HFF-Myc (cell line): ENCODE data around the gene PLOD2.

Experiments
- DNase-seq: peaks from one replicate; pipeline ENCODE4 v3.0.0-alpha.2; 2011; ENCODE audit warnings: low read depth; ENCODE audit errors: extremely low read depth
- H3K4me3 ChIP-seq: replicated peaks from 2 replicates; pipeline ENCODE4 v1.5.1; 2011; ENCODE audit warnings: low read depth, mild to moderate bottlenecking, control low read depth, low read length
- TF ChIP-seq, protein P1 (sequence below): IDR thresholded peaks from 2 replicates; pipeline ENCODE4 v1.5.1; 2012; ENCODE audit warnings: mild to moderate bottlenecking, low read depth, low read length, control low read depth; ENCODE audit errors: missing control alignments

Gene PLOD2

DNA sequence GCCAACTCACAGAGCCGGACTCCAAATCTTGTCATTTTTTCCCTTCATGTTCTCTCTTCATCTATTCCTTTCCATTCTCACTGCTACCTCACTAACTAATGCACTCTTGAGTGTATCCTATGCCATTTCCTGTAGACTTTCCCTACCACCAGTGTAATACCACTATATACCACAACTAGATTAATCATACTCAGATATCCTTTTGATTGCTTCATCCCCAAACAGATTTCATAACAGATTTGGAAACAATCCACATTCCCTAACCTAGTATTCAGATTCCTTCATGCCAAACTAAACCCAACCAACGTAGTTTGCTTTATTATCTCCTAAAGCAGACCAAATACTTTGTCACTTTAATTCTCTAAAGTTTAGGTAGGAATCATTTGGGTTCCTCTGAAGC lies 2.6 kb upstream of the PLOD2 start:
- TF ChIP-seq, protein P1, sequence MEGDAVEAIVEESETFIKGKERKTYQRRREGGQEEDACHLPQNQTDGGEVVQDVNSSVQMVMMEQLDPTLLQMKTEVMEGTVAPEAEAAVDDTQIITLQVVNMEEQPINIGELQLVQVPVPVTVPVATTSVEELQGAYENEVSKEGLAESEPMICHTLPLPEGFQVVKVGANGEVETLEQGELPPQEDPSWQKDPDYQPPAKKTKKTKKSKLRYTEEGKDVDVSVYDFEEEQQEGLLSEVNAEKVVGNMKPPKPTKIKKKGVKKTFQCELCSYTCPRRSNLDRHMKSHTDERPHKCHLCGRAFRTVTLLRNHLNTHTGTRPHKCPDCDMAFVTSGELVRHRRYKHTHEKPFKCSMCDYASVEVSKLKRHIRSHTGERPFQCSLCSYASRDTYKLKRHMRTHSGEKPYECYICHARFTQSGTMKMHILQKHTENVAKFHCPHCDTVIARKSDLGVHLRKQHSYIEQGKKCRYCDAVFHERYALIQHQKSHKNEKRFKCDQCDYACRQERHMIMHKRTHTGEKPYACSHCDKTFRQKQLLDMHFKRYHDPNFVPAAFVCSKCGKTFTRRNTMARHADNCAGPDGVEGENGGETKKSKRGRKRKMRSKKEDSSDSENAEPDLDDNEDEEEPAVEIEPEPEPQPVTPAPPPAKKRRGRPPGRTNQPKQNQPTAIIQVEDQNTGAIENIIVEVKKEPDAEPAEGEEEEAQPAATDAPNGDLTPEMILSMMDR: no peak
- DNase-seq: no peak
- no peak overlapping the region for H3K4me3 ChIP-seq

DNA sequence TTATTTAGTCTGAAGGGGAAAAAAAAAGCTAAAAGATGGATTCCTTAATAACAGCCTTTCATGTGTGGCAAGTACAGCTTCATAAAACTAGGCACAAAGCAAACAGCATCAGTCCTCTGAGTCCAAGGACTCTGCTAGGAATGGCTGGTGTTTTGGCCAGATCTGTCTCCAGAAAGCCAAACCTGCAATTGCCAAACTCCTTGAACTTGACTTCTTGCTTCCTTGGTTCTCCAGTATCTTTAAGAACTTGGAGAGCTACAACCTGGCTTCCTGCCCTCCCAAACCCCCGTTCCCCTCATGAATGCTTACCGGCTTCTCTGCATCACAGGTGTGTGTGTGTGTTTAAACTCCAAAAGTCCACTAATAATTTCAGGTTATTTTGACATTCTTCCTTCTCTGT lies 1.6 kb upstream of the PLOD2 start:
- TF ChIP-seq, protein P1: no peak
- DNase-seq: no peak
- no peak overlapping the region for H3K4me3 ChIP-seq

DNA sequence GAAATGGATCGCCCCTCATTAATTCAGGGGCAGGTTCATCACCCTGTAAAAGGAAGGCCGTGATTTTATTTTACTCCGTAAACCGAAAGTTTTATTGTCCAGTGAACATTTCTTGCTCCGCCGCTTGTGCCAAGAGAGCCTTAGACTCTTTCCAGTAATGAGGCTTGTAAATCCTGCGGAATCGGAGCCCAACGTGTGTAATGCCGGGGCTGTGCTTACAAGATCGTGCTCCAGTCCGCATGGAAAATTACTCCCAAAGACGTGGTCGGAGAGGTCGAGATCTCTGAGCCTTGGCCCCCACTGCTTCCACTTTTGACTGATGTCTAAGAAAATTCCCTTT lies 649 bp upstream of the PLOD2 start:
- TF ChIP-seq, protein P1: no peak
- no peak for DNase-seq
- H3K4me3 ChIP-seq: peak overlapping the region; percentile 80

DNA sequence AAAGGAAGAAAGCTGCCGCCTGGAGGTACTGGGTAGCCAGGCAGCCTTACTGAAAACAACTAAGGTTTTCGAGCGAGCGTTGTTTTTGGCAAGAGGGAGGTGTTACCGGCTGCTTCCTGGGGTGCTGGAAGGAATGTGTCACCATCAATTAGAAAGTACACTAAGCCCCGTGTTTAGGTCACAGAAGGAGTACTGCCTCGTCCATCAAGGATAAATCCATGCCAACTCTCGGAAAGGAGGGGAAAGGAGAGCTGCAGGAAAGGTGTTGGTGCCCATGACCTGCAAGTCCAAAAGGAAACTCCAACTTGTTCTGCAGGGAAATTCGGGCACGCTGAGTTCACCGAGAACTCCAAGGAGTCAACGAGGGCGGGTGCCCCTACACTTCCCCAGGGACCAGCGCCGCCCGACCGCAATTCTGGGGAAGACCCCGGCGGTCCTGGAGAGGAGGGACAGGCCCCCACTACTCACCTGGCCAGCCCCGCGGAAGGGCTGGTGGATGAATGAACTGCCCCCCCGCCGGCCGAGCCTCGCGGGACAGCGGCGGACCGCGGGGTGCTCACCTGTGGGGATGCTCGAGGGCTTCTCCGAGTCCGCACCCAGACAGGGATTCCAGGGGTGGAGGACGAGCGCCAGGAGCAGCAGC lies 542 bp downstream of the PLOD2 start:
- TF ChIP-seq, protein P1: peak; percentile 75
- DNase-seq: peak; percentile 60
- peak overlapping the region; percentile 80 for H3K4me3 ChIP-seq

DNA sequence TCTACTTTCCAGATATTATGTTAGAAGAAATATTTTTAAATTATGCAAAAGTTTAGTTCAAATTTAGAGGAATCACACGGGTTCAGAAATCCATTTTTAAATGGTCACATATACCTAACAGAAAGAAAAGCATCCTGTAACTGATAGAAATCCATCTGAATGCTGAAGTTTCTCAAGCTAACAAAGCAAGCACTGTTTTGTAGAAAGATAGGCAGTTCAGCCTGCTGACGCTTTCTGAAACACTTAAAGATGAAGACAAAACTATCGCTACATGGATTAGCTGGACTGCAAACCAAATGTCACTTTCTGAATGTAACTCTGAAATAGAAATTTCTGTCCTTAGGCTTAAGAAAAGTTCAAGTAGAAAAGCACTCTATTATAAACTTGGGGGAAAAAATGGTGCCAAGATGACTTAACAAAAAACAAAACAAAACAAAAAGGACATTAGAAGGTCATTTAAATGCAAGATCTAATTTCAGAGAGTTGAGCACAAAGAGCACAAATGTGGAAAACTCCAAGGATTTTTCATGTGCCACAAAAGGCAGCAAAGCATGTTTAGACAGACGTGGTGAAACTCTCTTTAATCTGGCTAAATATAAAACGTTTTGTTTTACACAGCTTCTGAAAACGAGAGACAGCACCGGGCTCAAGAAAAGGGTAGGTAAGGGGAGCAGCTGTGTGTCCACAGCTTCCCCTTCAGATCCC lies 1.2 kb downstream of the PLOD2 start:
- TF ChIP-seq, protein P1: no peak
- H3K4me3 ChIP-seq: peak overlapping the region; percentile 80
- no peak for DNase-seq

DNA sequence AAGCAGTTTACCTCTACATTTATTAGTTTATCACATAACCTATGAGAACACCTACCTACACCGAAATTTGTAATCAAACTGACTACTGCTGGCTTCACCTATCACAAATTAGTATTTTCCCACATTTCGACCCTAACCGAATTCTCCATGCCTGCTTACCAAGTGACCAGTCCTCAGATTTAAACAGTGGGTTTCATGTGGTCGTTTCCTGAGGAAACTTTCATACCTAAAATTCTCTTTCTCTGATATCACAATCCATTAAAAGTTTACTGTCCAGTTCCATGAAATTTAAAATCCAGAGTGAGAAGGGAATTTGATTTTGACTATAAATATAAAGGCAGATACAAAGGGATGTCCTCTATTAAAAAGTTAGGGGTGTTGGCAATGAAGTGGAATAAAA lies 1.9 kb downstream of the PLOD2 start:
- TF ChIP-seq, protein P1: no peak
- H3K4me3 ChIP-seq: peak overlapping the region; percentile 80
- no peak for DNase-seq
